Measurements from ENCODE around the gene MT1G.
"Not testable (repeated sequence)": the region's sequence is repeated elsewhere in the genome, so short reads cannot be mapped to it uniquely, and the experiment has no call there.

MT1G gene

DNA sequence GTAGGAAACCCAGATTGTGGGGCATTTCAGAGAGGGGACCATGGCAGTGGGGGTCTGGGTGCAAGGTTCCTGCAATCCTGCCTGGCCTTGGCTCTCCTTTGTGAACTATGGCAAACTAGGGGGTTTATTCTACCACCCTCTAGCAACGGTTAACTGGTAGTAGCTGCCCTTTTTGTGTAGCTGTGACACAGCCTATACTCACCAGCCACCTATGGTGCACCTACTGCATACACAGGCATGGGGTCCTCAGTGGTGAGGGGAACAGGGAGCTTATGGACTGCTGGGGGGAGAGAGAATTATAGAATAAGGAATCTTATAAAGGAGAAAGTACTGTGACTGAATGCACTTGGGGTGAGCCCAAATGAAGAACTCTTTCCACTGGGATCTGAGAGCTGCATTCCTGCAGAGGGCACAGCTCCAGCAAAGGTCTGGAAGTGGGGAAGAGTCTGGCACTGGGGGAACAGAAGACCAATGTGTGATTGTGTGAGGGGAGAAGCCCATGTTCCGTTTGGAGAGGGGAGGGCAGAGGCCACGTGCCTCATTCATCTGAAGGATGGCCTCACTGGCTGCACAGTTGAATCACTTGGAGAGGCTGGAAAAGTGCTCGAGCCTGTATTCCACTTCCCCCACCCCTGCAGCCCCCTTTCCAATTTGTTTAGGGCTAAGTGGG lies 16.5 kb upstream of the MT1G start:
- DNase-seq, result no peak

DNA sequence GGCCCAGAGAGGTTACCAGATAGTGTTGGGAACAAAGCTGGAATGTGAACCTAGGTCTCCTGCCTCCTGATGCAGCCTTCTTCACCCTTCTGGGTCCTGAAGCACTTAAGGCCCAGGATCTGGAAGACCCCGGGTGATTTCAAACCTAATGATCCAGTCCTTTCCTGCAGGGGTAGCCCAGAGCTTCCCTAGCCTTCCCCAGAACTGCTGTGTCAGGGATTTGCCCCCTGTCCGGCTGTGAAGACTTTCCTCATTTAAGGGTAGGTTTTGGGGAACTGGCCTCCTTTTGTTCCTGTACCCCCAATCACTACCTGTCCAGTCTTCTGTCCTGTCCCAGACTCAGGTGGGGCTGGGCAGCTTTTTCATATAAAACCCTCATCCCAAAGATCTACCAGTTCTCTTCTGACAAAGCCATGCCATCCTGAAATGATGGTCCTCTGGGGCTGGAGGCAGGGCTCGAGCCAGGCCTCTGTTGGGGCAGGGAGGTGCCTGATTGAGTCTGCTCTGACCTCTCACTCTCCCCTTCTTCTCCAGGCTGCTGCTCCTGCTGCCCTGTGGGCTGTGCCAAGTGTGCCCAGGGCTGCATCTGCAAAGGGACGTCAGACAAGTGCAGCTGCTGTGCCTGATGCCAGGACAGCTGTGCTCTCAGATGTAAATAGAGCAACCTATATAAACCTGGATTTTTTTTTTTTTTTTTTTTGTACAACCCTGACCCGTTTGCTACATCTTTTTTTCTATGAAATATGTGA lies 15.7 kb upstream of the MT1G start:
- DNase-seq, result no peak

DNA sequence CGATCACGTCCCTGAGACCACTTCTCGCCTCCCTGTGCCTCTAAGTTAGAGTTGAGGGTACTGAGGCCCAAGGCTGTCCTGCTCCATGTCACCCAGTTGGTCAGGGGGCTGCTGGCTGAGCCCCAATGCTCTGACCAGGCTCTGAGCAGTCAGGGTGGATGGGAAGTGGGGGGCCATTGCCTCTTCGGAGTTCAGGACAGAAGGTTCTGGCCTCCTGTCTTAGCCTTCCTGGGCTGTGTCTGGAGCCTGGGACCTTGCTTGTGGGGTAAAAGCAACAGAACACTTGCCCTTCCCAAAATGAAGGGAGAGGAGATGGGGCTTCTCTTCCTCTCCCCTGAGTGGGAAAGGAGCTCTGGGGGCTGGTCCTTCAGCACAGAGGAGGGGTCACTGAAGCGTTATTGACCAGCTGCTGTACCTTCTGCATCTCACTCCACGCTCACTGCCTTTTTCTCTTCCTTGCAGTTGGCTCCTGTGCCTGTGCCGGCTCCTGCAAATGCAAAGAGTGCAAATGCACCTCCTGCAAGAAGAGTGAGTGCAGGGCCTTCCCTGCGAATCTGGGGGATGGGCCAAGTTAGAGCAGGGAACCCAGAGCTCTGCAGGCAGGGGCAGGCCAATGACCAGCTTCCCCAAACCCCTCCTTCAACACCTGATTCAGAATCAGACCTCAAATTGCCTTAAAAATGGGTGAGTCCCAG lies 15.0 kb upstream of the MT1G start:
- no peak for DNase-seq

DNA sequence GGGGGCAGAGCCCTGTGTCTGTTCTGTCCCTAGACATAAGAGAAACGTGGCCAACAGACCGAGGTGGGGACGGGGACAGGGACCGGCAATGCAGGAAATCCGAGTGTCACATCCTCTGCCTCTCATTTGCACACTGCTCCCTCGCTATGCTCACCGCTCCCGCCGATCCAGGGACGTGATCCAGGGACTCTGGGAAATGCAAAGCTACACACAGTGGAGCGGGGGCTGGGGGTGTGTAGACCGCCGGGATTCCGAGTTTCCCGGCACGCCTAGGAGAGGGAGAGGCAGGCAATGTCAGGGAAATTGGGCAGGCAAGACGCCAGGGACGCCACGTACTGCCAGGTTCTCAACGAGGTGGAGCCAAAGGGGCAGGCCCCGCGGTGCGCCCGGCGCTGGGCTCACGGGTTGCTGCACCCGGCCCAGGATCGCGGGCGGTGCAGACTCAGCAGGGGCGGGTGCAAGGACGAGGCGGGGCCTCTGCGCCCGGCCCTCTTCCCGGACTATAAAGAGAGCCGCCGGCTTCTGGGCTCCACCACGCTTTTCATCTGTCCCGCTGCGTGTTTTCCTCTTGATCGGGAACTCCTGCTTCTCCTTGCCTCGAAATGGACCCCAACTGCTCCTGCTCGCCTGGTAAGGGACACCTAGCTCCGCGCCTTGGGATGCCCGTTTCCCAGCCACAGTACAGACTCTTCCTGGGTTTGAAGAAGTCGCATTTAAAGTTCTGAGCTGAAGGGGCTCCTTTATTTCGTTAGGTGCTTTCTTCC lies 14.3 kb upstream of the MT1G start, which contains the start of gene MT1X:
MT1X (plus strand) TSS at position 532 of the 764 bp plus-strand sequence; CDS start at position 603, 71 bp downstream.
- DNase-seq, result peak; percentile 74

DNA sequence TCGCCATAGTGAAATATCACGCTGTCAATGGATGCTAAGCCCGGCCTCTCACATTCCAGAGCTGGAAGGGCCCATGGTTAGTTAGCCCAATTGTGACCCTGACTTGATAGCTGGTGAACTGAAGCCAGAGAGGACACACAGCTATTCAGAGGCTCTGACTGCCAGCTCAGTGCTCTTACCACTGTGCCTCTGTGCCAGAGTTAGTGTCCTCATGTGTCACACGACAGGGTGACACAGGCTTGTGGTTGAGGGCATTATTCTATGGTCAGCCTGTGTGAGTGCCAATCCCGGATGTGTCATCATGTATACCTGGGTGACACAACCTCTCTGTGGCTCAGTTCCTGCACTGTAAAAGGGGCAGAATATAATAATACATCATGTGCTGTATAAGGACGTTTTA lies 12.0 kb upstream of the MT1G start:
- no peak for DNase-seq

DNA sequence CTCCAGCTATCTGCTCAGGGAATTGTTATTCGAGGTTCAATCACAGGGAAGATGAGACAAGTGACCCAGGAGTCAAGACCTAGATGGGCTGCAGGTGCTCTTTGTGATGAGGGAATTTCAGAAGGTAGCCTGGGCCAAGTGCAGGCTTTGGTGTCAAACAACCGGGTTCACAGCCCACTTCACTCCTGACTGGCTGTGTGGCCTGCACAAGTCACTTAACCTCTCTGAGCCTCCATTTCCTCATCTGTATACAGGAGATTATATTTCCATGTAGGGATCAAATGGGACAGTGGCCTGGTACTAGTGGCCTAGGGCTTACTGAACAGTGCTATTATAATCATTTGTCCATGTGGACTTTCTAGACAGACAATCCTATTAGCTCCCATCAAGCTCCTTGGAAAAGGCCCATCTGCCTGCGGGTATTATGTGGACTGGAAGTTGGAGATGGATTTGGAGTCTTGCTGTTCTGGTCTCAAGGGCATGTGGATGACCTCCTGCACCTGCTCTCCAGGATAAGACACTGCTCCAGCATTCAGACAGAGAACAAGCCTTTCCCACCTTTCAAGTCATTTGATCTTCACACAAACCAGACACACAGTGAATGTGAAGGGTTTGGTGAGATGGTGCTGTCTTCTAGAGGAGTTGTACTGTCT lies 11.3 kb upstream of the MT1G start:
- no peak for DNase-seq

DNA sequence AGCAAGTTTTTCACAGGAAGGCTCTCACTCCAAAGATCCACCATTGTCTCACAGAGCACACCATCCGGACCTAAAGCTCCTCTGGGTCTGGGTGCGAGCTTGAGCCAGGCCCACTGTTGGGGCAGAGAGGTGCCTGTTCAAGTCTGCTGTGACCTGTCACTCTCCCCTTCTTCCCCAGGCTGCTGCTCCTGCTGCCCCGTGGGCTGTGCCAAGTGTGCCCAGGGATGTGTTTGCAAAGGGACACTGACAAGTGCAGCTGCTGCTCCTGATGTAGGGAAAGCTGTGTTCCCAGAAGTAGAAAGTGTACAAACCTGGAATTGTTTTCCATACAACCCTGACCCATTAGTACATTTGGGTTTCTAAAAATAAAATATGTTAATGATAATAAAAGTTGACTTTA lies 9.6 kb upstream of the MT1G start:
- no peak for DNase-seq

DNA sequence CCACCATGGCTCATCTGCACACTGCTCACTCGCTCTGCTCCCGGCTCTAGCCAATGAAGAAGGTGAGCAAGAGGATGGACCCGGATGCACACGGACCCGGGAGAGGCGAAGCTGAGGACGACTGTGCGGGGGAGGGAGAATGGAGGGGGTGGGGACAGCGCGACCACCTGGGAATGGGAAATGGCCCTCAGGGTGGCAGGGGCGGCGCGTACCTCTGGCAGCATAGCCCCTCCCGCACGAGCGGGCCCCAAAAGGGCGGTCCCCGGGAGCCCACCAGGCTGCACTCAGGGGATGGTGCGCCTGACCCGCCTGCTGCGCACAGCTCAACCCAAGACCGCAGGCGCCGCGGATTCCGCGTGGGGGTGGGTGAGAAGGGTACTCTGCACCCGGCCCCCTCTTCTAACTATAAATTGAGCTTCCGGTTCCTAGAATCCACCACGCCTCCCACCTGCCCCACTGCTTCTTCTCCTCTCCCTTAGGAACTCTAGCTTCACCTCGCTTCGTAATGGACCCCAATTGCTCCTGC lies 7.9 kb upstream of the MT1G start:
- no peak for DNase-seq

DNA sequence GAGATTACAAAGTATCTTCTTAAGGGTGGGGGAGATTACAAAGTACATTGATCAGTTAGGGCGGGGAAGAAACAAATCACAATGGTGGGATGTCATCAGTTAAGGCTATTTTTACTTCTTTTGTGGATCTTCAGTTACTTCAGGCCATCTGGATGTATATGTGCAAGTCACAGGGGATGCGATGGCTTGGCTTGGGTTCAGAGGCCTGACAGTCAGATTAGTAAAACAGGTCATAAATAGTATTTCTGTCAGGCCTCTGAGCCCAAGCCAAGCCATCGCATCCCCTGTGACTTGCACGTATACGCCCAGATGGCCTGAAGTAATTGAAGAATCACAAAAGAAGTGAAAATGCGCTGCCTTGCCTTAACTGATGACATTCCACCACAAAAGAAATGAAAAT lies 6.7 kb upstream of the MT1G start:
- not testable (repeated sequence) for DNase-seq

DNA sequence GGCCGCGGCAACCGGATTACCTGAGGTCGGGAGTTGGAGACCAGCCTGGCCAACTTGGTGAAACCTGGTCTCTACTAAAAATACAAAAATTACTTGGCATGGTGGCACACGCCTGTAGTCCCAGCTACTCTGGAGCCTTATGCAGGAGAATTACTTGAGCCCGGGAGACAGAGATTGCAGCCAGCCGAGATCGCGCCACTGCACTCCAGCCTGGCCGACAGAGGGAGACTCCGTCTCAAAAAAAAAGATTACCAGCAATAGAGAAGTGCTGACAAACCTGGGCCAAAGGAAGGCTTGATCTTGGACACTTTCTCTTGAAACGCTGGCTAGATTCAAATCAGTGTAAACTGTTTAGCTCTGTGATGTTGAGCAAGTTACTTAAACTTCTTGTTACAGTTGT lies 6.1 kb upstream of the MT1G start:
- DNase-seq, result no peak

DNA sequence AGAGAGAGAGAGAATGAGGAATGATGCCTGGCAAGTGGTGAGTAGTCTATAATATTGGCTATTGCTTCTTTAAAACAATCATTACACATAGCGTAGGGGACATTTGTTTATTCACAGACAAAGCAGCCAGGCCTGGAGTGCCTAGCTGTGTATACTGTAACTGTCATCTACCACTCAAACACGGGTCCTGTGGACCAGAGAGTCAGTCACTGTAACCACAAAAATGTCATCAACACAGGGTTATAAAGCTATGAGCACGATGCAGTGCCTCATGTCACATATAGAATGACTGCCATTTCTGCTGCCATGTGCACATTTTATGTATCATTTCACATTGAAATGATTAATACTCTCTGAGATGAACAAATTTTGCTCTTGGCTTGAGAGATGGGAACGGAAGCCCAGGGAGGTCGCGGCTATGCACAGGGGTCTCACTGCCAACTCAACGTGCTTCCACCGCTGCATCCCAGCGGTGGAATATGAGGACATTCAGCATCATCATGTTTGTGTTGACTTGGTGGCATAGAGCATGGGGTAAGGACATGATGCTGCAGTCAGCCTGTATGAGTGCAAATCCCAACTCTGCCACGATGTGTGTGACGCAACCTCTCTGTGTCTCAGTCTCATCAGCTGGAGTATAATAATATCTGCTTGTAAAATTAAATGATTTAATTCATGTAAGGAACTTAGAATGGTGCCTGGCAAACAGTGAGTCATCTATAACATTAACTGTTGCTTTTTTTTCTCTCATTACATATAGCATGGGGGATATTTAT lies 5.1 kb upstream of the MT1G start:
- no peak for DNase-seq

DNA sequence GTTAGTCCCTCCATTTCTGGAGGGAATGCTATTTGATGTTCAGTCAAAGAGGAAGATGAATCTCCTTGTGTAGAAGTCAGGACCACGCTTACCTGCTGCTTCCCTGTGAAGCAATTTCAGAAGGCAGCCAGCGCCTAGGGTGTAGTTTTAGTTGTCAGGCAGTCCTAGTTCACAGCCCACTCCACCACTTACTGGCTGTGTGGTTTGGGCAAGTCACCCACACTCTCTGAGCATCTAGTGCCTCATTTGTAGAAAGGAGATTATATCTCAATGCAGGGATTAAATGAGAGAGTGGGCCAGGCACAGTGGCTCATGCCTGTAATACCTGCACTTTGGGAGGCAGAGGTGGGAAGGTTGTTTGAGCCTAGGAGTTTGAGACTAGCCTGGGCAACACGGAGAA lies 4.3 kb upstream of the MT1G start:
- DNase-seq, result not testable (repeated sequence)

DNA sequence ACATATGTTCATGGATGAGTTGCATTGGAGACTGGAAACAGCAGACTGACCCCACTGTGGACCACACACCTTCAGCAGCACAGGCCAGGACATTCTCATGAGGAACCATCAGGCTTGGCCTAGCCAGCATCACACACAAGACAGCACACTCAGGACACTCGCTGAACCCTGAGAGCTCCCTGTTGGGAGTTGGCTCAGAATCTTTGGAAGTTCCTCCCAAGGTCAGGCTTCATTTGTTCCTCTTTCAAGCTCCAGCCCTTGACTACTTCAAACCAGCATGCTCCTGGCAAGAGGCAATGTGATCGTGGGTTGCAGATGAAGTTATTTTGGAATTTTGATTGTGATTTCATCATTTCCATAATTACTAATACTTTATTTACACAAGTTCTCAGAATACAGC lies 3.8 kb upstream of the MT1G start:
- DNase-seq, result not testable (repeated sequence)

DNA sequence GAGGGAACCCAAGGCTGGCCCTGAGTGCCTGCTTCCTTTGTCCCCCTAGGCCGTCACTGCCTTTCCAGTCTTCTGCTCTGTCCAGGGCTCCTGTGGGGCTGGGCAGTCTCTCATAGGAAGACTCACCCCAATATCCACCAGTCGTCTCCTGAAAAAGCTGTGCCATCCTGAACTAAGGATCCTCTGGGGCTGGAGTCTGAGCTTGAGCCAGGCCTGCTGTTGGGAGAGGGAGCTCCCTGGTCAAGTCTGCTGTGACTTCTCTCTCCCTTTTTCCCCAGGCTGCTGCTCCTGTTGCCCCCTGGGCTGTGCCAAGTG lies 2.7 kb upstream of the MT1G start:
- DNase-seq, result no peak

DNA sequence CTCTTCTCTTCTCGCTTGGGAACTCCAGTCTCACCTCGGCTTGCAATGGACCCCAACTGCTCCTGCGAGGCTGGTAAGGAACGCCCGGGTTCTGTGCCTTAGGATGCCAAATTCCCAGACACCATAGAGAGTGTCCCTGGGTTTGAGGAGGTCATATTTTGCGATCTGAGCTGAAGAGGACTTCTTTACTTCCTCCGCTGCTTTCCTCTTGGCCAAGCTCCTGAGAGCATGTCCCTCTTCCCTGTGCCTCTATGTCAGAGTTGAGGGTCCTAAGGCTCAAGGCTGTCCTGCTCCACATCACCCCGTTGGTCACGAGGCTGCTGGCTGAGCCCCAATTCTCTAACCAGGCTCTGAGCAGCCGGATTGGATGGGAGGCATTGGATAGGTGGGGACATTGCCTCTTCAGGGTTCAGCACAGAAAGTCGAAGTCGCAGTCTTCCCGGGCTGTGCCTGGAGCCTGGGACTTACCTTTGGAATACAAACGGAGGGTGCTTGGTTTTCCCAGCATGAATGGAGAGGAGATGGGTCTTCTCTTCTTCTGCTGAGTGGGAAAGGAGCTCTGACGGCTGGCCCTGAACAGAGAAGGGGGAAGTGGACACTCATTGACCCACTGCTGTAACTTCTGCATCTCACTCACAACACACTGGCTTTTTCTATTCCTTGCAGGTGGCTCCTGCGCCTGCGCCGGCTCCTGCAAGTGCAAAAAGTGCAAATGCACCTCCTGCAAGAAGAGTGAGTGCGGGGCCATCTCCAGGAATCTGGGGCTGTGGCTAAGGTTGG lies 2.2 kb upstream of the MT1G start:
- DNase-seq, result no peak

DNA sequence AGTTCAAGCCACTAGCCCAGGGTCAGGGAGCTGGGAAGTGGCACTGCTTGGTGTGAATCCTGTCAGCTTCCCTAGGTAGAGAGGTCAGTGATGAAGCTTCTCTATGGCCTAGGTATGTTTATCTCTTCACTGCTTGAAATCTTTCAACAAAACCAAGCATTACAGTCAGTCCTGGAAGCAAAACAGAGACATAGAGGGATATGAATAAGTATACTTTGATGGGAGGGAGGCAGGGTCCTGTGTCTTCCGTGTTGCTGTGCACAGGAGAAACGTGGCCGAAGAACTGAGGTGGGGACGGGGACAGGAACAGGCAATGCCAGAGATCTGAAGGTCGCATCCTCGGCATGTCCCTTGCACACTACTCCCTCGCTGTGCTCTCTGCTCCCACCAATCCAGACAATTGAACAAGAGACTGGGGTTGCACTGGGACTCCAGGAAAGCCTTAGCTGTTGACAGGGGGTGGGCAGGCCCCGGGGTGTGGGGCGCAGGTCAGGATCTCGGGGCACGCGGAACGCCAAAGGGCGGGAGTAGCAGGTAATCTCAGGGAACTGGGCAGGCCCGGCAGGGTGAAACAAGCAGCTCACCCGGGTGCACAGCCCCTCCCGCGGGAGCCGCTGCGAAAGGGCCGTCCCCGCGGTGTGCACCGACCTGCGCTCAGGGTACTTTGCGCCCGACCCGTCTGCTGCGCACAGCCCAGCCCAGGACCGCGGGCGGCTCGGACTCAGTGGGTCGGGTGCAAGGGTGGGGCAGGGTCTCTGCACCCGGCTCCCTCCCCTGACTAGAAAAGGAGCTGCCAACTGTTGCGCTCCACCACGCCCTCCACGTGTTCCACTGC lies 1.4 kb upstream of the MT1G start, which contains the start of gene MT1H:
MT1H (plus strand) TSS at position 810 of the 835 bp plus-strand sequence. CDS start 71 bp downstream, outside the sequence.
- DNase-seq, result no peak

DNA sequence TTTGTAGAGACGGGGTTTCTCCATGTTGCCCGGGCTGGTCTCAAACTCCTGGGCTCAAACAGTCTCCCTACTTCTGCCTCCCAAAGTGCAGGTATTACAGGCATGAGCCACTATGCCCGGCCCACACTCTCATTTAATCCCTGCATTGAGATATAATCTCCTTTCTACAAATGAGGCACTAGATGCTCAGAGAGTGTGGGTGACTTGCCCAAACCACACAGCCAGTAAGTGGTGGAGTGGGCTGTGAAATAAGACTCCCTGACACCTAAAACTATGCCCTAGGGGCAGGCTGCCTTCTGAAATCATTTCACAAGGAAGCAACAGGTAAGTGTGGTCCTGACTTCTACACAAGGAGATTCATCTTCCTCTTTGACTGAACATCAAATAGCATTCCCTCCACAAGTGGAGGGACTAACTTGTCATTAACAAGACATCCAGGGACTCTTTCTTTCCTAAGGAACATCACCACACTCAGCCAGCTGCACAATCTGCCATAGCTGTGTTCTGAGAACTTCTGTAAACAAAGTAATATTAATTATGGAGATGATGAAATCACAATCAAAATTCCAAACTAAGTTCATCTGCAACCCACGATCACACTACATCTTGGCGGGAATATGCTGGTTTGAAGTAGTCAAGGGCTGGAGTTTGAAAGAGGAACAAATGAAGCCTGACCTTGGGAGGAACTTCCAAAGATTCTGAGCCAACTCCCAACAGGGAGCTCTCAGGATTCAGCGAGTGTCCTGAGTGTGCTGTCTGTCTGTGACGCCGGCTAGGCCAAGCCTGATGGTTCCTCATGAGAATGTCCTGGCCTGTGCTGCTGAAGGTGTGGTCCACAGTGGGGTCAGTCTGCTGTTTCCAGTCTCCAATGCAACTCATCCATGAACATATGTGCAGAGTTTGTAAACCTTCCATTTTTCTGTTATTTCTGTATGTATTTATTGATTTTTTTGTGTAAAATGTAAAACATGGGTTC lies 2.3 kb downstream of the MT1G start:
- DNase-seq, result not testable (repeated sequence)

DNA sequence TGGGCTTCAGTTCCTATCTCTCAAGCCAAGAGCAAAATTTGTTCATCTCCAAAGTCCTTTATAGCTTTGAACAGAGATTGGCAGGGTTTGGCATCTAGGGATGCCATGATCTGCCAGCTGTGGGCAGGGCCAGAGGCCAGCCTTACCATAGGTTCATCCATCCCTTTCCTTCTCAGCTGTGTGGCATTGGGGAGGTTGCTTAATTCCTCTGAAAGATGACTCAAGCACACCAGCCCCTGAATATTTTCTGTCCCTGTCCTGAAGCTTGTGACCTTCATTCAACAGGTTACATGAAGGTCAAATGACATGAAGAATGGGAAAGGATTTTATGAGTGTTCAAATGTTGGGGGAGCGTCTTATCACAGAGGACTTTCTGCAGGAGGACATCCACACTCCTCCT lies 3.4 kb downstream of the MT1G start:
- DNase-seq, result no peak
